ENCODE data around the gene STEAP4.

GRCh38 chr7:88344271-88344670 is 37.6 kb upstream of the STEAP4 start:
- no peak for TF ChIP-seq MAX (CRISPR knock-in tag; IDR thresholded peaks at IDR 0.05)
- no peak for TF ChIP-seq KAT7 (CRISPR knock-in tag; IDR thresholded peaks at IDR 0.05; ENCODE audit: borderline replicate concordance)
- TF ChIP-seq CTCF (IDR thresholded peaks at IDR 0.05) = no peak
- TF ChIP-seq TEAD4 (CRISPR knock-in tag; IDR thresholded peaks at IDR 0.05) = no peak
